ENCODE measurements around the gene CLTA. TPM values are rescaled to one million over a fixed set of nuclear protein-coding genes. Genes with fewer than 3 reads are reported as not detected.

The CLTA gene
- total RNA-seq, 1 donor from 2014 or later, result 164 TPM

DNA sequence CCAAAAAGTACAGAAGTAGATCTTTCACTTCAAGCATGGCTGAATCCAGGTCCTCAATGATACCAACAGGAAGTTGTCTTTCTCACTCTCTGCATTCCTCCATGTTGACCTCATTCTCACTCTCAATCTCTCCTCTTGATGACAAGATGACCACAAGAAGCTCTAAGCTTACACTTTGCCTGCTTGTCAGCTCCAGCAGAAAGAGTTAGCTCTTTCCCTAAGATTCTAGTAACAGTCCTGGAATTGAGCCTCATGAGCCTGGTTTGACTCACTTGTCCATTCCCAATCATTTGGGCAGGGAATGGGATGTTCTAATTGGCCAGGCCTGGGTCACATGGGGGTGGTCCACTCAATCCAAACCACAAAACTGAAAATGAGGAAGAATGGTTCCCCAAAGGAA, 3.3 kb upstream of the CLTA start:
- no peak overlapping the region for H3K27ac Mint-ChIP-seq (ENCODE audit: unreplicated experiment)
- H3K4me3 Mint-ChIP-seq (ENCODE audit: unreplicated experiment), result no peak overlapping the region
- TF ChIP-seq, protein P1, sequence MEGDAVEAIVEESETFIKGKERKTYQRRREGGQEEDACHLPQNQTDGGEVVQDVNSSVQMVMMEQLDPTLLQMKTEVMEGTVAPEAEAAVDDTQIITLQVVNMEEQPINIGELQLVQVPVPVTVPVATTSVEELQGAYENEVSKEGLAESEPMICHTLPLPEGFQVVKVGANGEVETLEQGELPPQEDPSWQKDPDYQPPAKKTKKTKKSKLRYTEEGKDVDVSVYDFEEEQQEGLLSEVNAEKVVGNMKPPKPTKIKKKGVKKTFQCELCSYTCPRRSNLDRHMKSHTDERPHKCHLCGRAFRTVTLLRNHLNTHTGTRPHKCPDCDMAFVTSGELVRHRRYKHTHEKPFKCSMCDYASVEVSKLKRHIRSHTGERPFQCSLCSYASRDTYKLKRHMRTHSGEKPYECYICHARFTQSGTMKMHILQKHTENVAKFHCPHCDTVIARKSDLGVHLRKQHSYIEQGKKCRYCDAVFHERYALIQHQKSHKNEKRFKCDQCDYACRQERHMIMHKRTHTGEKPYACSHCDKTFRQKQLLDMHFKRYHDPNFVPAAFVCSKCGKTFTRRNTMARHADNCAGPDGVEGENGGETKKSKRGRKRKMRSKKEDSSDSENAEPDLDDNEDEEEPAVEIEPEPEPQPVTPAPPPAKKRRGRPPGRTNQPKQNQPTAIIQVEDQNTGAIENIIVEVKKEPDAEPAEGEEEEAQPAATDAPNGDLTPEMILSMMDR (IDR thresholded peaks at IDR 0.05; ENCODE audit: partially characterized antibody, unreplicated experiment), result no peak
- H3K9me3 Mint-ChIP-seq (ENCODE audit: unreplicated experiment), result no peaks in the 10 kb centered on the region
- H3K36me3 Mint-ChIP-seq (ENCODE audit: unreplicated experiment), result no peaks in the 10 kb centered on the region
- H3K4me1 Mint-ChIP-seq (ENCODE audit: low read depth, unreplicated experiment), result peaks cover 11% of the 10 kb centered on the region
- H3K27me3 Mint-ChIP-seq (ENCODE audit: unreplicated experiment), result peaks cover 3% of the 10 kb centered on the region
- no peak for DNase-seq

DNA sequence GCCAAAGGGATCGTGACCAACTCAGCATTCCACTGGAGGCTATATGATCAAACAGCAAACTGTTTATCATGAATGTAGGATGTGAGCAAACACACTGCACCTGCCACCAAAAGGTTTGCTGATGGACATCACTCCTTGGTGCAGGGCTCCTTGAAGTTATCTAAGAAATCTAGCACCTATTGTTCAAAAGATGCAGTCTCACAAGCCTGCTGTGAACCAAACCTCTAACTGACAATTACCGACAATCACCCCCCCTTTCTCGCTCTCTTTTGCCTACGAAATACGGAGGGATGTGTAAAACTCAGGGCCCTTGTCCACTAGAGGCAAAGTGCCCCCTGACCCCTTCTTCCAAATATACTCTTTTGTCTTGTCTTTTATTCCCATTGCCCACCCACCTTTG, 2.5 kb upstream of the CLTA start:
- DNase-seq, result no peak
- no peaks in the 10 kb centered on the region for H3K36me3 Mint-ChIP-seq (ENCODE audit: unreplicated experiment)
- no peak overlapping the region for H3K4me3 Mint-ChIP-seq (ENCODE audit: unreplicated experiment)
- no peaks in the 10 kb centered on the region for H3K9me3 Mint-ChIP-seq (ENCODE audit: unreplicated experiment)
- TF ChIP-seq, protein P1 (IDR thresholded peaks at IDR 0.05; ENCODE audit: partially characterized antibody, unreplicated experiment), result no peak
- no peak overlapping the region for H3K27ac Mint-ChIP-seq (ENCODE audit: unreplicated experiment)
- H3K27me3 Mint-ChIP-seq (ENCODE audit: unreplicated experiment), result peaks cover 3% of the 10 kb centered on the region
- peaks cover 16% of the 10 kb centered on the region for H3K4me1 Mint-ChIP-seq (ENCODE audit: low read depth, unreplicated experiment)

DNA sequence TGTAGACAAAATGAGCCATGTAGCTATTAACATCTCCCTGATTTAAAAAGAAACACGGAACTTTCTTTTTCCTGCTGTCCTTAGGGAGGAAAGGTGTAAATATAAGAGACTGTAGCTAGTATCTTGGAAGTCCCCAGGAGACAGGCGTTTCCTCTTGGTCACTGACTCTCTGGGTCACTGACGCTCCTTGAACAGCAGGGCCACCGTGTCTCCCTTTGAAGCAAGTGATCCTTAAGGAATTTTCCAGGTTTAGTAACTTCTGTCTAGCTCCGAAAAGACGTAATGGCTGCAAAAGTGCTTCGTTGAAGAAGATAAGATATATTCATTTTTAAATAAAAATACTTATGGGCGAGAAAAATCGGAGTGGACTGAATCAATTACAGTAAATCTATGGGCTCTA, 745 bp upstream of the CLTA start:
- H3K4me1 Mint-ChIP-seq (ENCODE audit: low read depth, unreplicated experiment), result peaks cover 21% of the 10 kb centered on the region

DNA sequence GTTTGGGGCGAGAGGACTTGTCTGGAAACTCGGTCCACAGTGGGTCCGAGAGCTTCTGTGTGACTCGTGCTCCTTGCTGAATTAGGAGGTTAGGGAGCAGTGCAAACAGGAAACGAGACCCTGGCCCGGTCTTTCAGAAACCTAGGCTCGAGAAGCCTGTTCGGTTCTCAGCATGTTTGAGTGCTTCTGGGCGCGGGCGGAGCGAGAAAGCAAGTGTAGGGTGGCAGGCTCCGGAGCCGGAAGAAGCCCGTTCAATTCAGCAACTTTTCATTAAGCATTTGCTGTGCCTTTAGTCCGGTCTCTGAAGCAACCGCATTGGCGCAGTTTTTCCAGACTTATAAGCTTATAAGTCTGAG, 547 bp downstream of the CLTA start:
- H3K4me1 Mint-ChIP-seq (ENCODE audit: low read depth, unreplicated experiment), result peaks cover 21% of the 10 kb centered on the region

More for the DNA sequence above, 745 bp upstream of the CLTA start:
- Mint-ChIP-seq H3K27me3 (ENCODE audit: unreplicated experiment) (peaks cover 3% of the 10 kb centered on the region), H3K36me3 (ENCODE audit: unreplicated experiment) (no peaks in the 10 kb centered on the region), H3K27ac (ENCODE audit: unreplicated experiment) (no peak overlapping the region), H3K9me3 (ENCODE audit: unreplicated experiment) (no peaks in the 10 kb centered on the region), H3K4me3 (ENCODE audit: unreplicated experiment) (peak overlapping the region; percentile 84)
- DNase-seq, result no peak
- TF ChIP-seq, protein P1 (IDR thresholded peaks at IDR 0.05; ENCODE audit: partially characterized antibody, unreplicated experiment), result no peak

DNA sequence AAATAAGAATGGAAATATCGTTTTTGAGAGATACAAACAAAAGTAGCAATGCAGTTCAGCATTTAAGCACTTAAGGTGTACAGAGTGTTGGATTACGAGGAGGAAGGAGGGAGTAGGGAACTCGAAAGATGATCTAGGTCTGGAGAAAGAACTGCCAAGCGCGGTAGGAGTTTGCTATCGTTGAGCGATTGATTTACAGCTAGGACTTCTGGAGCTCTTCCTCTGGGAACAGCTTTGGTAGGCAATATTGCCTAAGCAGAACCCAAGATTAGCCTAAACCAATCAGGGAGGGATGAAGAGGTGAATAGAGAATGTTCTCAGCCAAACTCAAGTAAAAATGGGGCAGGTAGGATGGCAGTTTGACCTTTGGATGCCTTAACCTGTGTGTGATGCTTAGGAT, 965 bp downstream of the CLTA start:
- Mint-ChIP-seq H3K9me3 (ENCODE audit: unreplicated experiment) (no peaks in the 10 kb centered on the region), H3K4me1 (ENCODE audit: low read depth, unreplicated experiment) (peaks cover 21% of the 10 kb centered on the region), H3K27me3 (ENCODE audit: unreplicated experiment) (peaks cover 3% of the 10 kb centered on the region), H3K36me3 (ENCODE audit: unreplicated experiment) (no peaks in the 10 kb centered on the region), H3K4me3 (ENCODE audit: unreplicated experiment) (peak overlapping the region; percentile 98), H3K27ac (ENCODE audit: unreplicated experiment) (peak overlapping the region; percentile 69)
- TF ChIP-seq, protein P1 (IDR thresholded peaks at IDR 0.05; ENCODE audit: partially characterized antibody, unreplicated experiment), result no peak
- no peak for DNase-seq

More for the DNA sequence above, 547 bp downstream of the CLTA start:
- DNase-seq, result no peak
- peak overlapping the region; percentile 69 for H3K27ac Mint-ChIP-seq (ENCODE audit: unreplicated experiment)
- H3K36me3 Mint-ChIP-seq (ENCODE audit: unreplicated experiment), result no peaks in the 10 kb centered on the region
- H3K9me3 Mint-ChIP-seq (ENCODE audit: unreplicated experiment), result no peaks in the 10 kb centered on the region
- peak overlapping the region; percentile 98 for H3K4me3 Mint-ChIP-seq (ENCODE audit: unreplicated experiment)
- TF ChIP-seq, protein P1 (IDR thresholded peaks at IDR 0.05; ENCODE audit: partially characterized antibody, unreplicated experiment), result no peak
- peaks cover 3% of the 10 kb centered on the region for H3K27me3 Mint-ChIP-seq (ENCODE audit: unreplicated experiment)
